ENCODE measurements around the gene TSPAN4. TPM values are rescaled to one million over a fixed set of nuclear protein-coding genes. Genes with fewer than 3 reads are reported as not detected.
A peak's percentile ranks its signal among the peaks of the same experiment; 100 is the strongest.

The TSPAN4 gene
- total and polyA plus RNA-seq, 10 of the 15 experiments (the other 5 are each of a cell fraction or from before 2014, with no cell fraction given): 0.37 to 14.0 (median 8.5) TPM; not detected in 1

- FAIRE-seq: peak; percentile 94
- Histone ChIP-seq H3K4me2 (ENCODE audit: control insufficient read depth, insufficient read depth) (peak overlapping the region; percentile 100), H3K4me1 (ENCODE audit: control insufficient read depth, insufficient read depth, low read length) (peaks cover 15% of the 10 kb centered on the region), H3K9me3 (replicated peaks; ENCODE audit: control insufficient read depth, insufficient read depth, low read length) (no peaks in the 10 kb centered on the region), H3K27ac (ENCODE audit: control insufficient read depth, insufficient read depth) (peak overlapping the region; percentile 85), H3K4me3 (peak overlapping the region; percentile 97), H3K27me3 (replicated peaks in 1 of 2; ENCODE audit: control insufficient read depth in 2 of 2, insufficient read depth in 2 of 2, low read length in 1 of 2) (no peaks in the 10 kb centered on the region), H3K9ac (ENCODE audit: control insufficient read depth, insufficient read depth, low read length) (peak overlapping the region; percentile 79), H3K79me2 (ENCODE audit: control insufficient read depth, insufficient read depth, low read length) (peaks cover 30% of the 10 kb centered on the region), H4K20me1 (ENCODE audit: control insufficient read depth, insufficient read depth) (no peaks in the 10 kb centered on the region), H3K36me3 (ENCODE audit: control insufficient read depth in 2 of 2, insufficient read depth in 2 of 2, low read length in 1 of 2) (peaks cover 0 to 12% of the 10 kb centered on the region in 2 experiments; a peak in 2 of 4 replicates), H2AFZ (ENCODE audit: control insufficient read depth, low read depth, low read length) (peak overlapping the region; percentile 92)
- peak; percentile 76 for ATAC-seq
- ChIA-PET CTCF (interaction anchor here (1.1 to 1.5 kb wide), 5 partner anchors 9 to 243 kb away, joined by 3 to 5 read pairs (median 4); no protein-coding TSS in a partner anchor), RAD21 (ENCODE audit: unreplicated experiment) (interaction anchor here (1.3 to 2.8 kb wide), 3 partner anchors 48 to 262 kb away, joined by 4 to 14 read pairs (median 9); partner anchors contain the start of gene HRAS), POLR2A (interaction anchor here (0.5 to 1.7 kb wide), 8 partner anchors 8 to 229 kb away, joined by 3 to 10 read pairs (median 4); partner anchors contain the start of gene RPLP2), SMC1A (ENCODE audit: uncharacterized antibody, unreplicated experiment) (interaction anchor here (1.2 kb wide), 1 partner anchor 9 kb away, joined by 3 read pairs; no protein-coding TSS in a partner anchor)
- intact Hi-C loops (cut with micrococcal nuclease; ENCODE audit: unreplicated experiment): loop anchor here (1.0 to 5.0 kb wide), 2 partner anchors 12 to 50 kb away; partner anchors contain the start of genes RPLP2 and TALDO1
- BruUV-seq (replicated peaks): no TSS peak
- under 1% methylated on average over 57 of the region's 57 CpGs for WGBS (ENCODE audit: insufficient coverage, insufficient replicate concordance, low lambda C conversion rate, missing lambda C conversion rate)
- in situ Hi-C loops (cut with MboI): no loop called here
- DNase-seq (ENCODE audit: low read depth, low spot score): no peak
- TF ChIP-seq PML (IDR thresholded peaks at IDR 0.05; ENCODE audit: low read length) (no peak), POLR2A (IDR thresholded peaks at IDR 0.05; ENCODE audit: low read depth, low read length) (peak; percentile 71), BHLHE40 (IDR thresholded peaks at IDR 0.05; ENCODE audit: borderline replicate concordance in 1 of 2, low read depth in 2 of 2, low read length in 1 of 2) (peak; percentile 32 to 75; a peak in 1 of 4 replicates), HDGF (IDR thresholded peaks at IDR 0.05) (0 out of 2 replicates have a peak, but pooled peaks have one; percentile 59), CREM (IDR thresholded peaks at IDR 0.05; ENCODE audit: low read depth) (0 out of 2 replicates have a peak, but pooled peaks have one; percentile 20), CHD2 (IDR thresholded peaks at IDR 0.05; ENCODE audit: borderline replicate concordance, low read depth, low read length) (0 out of 2 replicates have a peak, but pooled peaks have one; percentile 11), SRF (IDR thresholded peaks at IDR 0.05; ENCODE audit: low read depth in 2 of 2, low read length in 2 of 2) (peak; percentile 58 to 78; a peak in 3 of 4 replicates), RAD21 (IDR thresholded peaks at IDR 0.05; ENCODE audit: insufficient read depth, low read depth, low read length) (no peak), SIN3A (IDR thresholded peaks at IDR 0.05; ENCODE audit: low read depth, low read length) (peak; percentile 93; the same call in 1 of the 2 replicates), MAX (IDR thresholded peaks at IDR 0.05; ENCODE audit: low read depth, low read length) (peak; percentile 49), SUZ12 (IDR thresholded peaks at IDR 0.05; ENCODE audit: unreplicated experiment) (no peak), SP1 (IDR thresholded peaks at IDR 0.05; ENCODE audit: low read depth, low read length) (peak; percentile 36), EP300 (IDR thresholded peaks at IDR 0.05; ENCODE audit: borderline replicate concordance in 1 of 2, control insufficient read depth in 1 of 2, low read depth in 2 of 2, low read length in 2 of 2) (no peak), NBN (IDR thresholded peaks at IDR 0.05) (0 out of 2 replicates have a peak, but pooled peaks have one; percentile 56), TCF3 (IDR thresholded peaks at IDR 0.05; ENCODE audit: borderline replicate concordance, insufficient read depth, low read depth, low read length) (0 out of 2 replicates have a peak, but pooled peaks have one; percentile 47), ZNF207 (IDR thresholded peaks at IDR 0.05; ENCODE audit: borderline replicate concordance) (no peak; the same call in 1 of the 2 replicates), ZNF687 (IDR thresholded peaks at IDR 0.05) (0 out of 2 replicates have a peak, but pooled peaks have one; percentile 15), TARDBP (IDR thresholded peaks at IDR 0.05; ENCODE audit: borderline replicate concordance) (0 out of 2 replicates have a peak, but pooled peaks have one; percentile 28), HCFC1 (IDR thresholded peaks at IDR 0.05; ENCODE audit: low read length) (peak; percentile 7; the same call in 1 of the 2 replicates)
Observed at GRCh38 chr11:797296-798092, 45.2 kb upstream of the TSPAN4 start.
